ENCODE data around the gene SZRD1.
A peak's percentile ranks its signal among the peaks of the same experiment; 100 is the strongest.

SZRD1 gene

GRCh38 chr1:16397120-16397519, 30.1 kb downstream of the SZRD1 start:
- DNase-seq, result no peak

- DNase-seq, result no peak
These were observed 31.4 kb downstream of the SZRD1 start for GRCh38 chr1:16398371-16398953.

GRCh38 chr1:16402742-16403141, 35.7 kb downstream of the SZRD1 start:
- DNase-seq, result no peak

- DNase-seq, result no peak
These were observed 38.4 kb downstream of the SZRD1 start for GRCh38 chr1:16405441-16405840.

GRCh38 chr1:16406868-16407267, 39.8 kb downstream of the SZRD1 start:
- no peak for DNase-seq

- no peak for DNase-seq
These were observed 42.6 kb downstream of the SZRD1 start for GRCh38 chr1:16409536-16410152.

- DNase-seq, result no peak
These were observed 43.8 kb downstream of the SZRD1 start for GRCh38 chr1:16410803-16411202.

GRCh38 chr1:16413191-16413590, 46.1 kb downstream of the SZRD1 start:
- DNase-seq, result no peak

- DNase-seq, result no peak
These were observed 51.9 kb downstream of the SZRD1 start for GRCh38 chr1:16418823-16419425.

GRCh38 chr1:16420424-16421118, 53.5 kb downstream of the SZRD1 start:
- DNase-seq, result no peak

GRCh38 chr1:16421201-16421600, 54.2 kb downstream of the SZRD1 start:
- no peak for DNase-seq

GRCh38 chr1:16422041-16422440, 55.0 kb downstream of the SZRD1 start:
- DNase-seq, result no peak

GRCh38 chr1:16425125-16426025, 58.3 kb downstream of the SZRD1 start:
- no peak for DNase-seq

GRCh38 chr1:16430606-16431005, 63.6 kb downstream of the SZRD1 start:
- DNase-seq, result no peak

- DNase-seq, result no peak
These were observed 66.0 kb downstream of the SZRD1 start for GRCh38 chr1:16433030-16433429.

GRCh38 chr1:16434007-16434406, 67.0 kb downstream of the SZRD1 start:
- DNase-seq, result no peak

GRCh38 chr1:16434501-16434900, 67.5 kb downstream of the SZRD1 start:
- no peak for DNase-seq

GRCh38 chr1:16436946-16437474, 70.0 kb downstream of the SZRD1 start, which contains the start of gene SPATA21:
TSS of gene SPATA21 (minus strand) at chr1:16437424. CDS start at chr1:16431371, 6,053 bp downstream.
- DNase-seq, result no peak

GRCh38 chr1:16438516-16438915, 71.5 kb downstream of the SZRD1 start:
- DNase-seq, result no peak

- DNase-seq, result no peak
These were observed 71.9 kb downstream of the SZRD1 start for GRCh38 chr1:16438924-16439323.

- peak; percentile 37 for DNase-seq
These were observed 73.1 kb downstream of the SZRD1 start for GRCh38 chr1:16440131-16440469.

- peak; percentile 89 for DNase-seq
These were observed 73.6 kb downstream of the SZRD1 start, which contains the start of gene NECAP2 for GRCh38 chr1:16440470-16441281. TSS of gene NECAP2 (plus strand) at chr1:16440724. CDS start at chr1:16440762, 38 bp downstream.
